RWPE1 (cell line): ENCODE results near the gene CNDP1.

ENCODE experiments used
- CTCF ChIA-PET: fragments of 350-600 bp; sonication (Branson Sonifier 250); formaldehyde crosslinking; extraction: SDS; loops from one replicate; lab custom pipeline; 2021; lab: Yijun Ruan, JAX
- POLR2A ChIA-PET: fragments of 400-600 bp; formaldehyde crosslinking; extraction: SDS; loops from one replicate; lab custom pipeline; 2020; ENCODE audit warnings: antibody characterized with exemption; ENCODE audit not compliant: low non-redundant PET; lab: Yijun Ruan, JAX
- DNase-seq: peaks from one replicate; pipeline ENCODE4 v3.0.0; 2012; ENCODE audit warnings: low spot score
- H3K27ac ChIP-seq: fragments of 450-650 bp; 2 replicates; pipeline ENCODE4 v1.5.1; 2017
- CTCF ChIP-seq: fragments of 450-650 bp; conservative IDR thresholded peaks from 2 replicates; pipeline ENCODE4 v1.5.1; 2017; ENCODE audit warnings: low read depth, mild to moderate bottlenecking

CNDP1 gene

DNA sequence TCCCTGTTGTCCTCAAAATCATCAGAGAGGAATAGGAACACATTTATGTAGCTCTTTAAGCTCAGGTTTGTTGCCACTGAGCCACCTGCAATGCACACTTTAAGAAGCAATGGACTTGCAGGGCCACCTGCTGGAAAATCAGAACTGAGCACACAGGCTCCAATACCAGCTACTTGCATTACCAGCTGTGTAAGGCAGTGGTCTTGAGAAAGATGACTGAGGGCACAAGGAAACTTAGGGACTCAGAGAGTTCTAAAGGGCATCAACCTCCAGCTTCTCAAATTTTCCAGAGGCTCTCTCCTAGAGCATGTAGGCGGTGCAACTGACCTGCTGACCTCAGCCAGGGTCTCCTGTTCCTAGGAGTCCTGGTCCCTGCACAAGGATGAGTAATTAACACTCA is 40.6 kb upstream of the CNDP1 start:
- POLR2A ChIA-PET = no interaction called here
- TF ChIP-seq CTCF = peak; percentile 77
- DNase-seq = no peak
- H3K27ac ChIP-seq = no peak overlapping the region
- CTCF ChIA-PET = interaction anchor here (0.6 to 1.1 kb wide), 6 partner anchors 48 to 151 kb away, joined by 3 to 7 read pairs (median 4); no protein-coding TSS in a partner anchor

GRCh38 chr18:74494514-74494913 is 39.8 kb upstream of the CNDP1 start:
- no peak for DNase-seq
- ChIA-PET POLR2A (no interaction called here), CTCF (no interaction called here)
- TF ChIP-seq CTCF = no peak
- no peak overlapping the region for H3K27ac ChIP-seq

DNA sequence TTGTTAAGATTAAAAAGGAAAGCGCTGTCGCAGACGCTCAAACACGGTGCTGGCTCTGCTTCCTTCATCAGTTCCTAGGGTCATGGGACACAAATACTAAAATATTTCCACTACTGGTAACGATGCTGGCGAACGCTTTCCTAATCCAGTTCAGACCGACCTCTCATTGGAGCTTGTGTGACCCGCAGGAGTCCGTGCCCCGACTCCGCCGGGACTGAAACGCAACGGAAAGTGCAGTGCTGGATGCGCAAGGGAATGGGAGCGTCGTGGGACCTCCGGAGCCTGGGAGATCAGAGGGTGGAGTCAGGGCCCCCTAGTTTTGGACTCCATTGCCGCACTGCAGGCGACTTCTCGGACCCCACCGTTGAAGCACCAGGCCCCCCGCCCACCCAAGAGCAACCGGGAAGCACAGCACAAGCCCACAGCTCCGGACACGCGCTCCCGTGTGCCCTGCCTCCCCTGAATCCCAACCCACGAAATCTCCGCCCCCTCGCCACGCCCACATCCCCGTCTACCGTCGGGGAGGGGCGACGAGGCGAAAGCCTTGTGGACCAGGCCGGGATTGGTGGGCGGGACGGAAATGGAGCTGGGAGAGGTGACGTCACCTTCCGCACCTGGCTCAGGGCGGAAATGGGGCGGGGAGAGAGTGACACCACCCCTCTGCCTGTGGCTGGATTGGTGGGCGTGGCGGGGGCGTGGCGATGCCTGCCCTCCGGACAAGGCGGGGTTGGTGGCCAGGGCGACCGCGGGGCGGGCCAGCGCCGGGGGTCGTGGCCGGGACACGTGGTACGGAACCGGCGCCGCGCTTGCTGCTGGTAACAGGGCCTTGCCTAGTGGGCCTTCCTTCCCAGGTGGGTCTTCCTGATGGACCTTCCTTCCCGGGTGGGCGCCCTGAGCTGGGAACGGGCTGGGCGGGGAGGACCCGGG is 38.5 kb upstream of the CNDP1 start, which contains the start of gene CNDP2:
Gene CNDP2 (plus strand): TSS at position 783 of the 927 bp plus-strand sequence. CDS start 3,611 bp downstream, outside the sequence.
- POLR2A ChIA-PET = interaction anchor here (0.7 kb wide), 1 partner anchor 56 kb away, joined by 3 read pairs; no protein-coding TSS in a partner anchor
- H3K27ac ChIP-seq = peak within 1 kb of the TSS; percentile 77
- no peak for TF ChIP-seq CTCF
- peak; percentile 99 for DNase-seq
- CTCF ChIA-PET = interaction anchor here (0.6 to 1.8 kb wide), 2 partner anchors 143 to 154 kb away, joined by 4 to 5 read pairs; no protein-coding TSS in a partner anchor

DNA sequence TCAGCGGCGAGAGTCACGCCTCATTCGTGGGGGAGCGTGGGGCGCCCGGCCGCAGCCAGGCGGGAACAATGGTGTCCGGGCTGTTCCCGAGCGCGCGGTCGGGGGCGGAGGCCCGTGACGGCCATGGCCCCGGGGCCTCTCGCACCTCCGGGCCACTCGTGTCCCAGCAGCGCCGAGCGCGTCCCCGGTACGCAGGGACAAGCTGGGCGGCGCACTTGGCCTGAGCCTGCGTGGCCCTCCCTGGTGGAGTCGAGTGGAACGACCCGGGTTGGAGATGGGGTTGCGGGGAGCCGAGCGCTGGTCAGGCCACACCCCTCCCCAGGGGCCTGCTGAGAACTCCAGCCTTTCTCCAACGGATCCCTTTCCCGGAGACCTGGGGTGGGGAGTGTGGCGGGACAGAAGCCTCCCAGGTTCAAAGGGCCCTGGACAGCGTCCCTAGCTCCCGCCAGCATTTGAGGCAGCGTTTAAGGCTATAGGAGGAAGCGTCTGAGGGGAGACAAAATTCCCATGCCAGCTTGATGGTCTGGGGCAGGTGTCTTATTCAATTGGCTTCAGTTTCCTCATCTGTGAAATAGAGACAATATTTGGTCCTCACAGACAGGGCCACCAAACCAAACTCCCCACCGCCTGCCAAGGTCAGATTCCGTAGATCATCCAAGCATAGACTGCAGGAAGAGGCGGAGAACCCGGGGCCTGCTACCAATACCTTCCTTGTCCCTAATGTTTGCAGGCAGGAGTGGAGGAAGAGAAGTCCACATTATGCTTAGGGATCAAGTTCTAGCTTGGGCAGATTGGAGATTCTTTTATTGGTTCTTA is 37.6 kb upstream of the CNDP1 start:
- peak; percentile 58 for DNase-seq
- no peak for TF ChIP-seq CTCF
- ChIA-PET CTCF (interaction anchor here (0.6 to 1.8 kb wide), 2 partner anchors 144 to 155 kb away, joined by 4 to 5 read pairs; no protein-coding TSS in a partner anchor), POLR2A (no interaction called here)
- peak overlapping the region; percentile 77 for H3K27ac ChIP-seq

DNA sequence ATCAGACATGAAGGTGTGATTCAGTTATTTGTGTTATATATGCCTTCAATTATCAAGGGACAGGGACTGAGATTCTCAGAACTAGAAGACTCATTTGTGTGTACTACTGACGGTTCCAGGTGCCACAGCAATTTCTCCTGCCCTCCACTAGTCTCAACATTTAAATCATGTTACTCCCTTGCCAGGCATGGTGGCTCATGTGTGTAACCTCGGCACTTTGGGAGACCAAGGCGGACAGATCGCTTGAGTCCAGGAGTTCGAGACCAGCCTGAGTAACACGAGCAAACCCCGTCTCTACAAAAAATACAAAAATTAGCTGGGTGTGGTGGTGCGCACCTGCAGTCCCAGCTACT is 37.0 kb upstream of the CNDP1 start:
- DNase-seq = no peak
- no peak for TF ChIP-seq CTCF
- ChIA-PET POLR2A (no interaction called here), CTCF (no interaction called here)
- H3K27ac ChIP-seq = peak overlapping the region; percentile 77

DNA sequence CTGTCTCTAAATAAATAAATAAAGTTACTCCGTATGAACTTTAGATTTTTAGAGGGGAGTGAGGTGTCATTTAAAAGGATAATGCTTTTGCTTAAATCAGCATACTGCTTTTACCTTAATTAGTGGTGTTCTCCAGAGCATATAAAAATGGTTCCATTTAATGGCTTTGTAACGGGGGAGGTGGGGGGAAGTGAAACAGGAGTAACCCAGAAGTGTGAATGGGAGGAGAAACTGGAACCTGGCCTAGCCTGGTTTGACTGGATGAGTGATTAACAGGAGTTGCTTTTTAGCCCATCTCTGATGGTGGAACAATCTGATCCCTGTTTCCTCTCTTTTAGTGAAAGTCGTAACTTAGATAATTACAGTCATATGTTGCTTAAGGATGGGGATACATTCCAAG is 36.5 kb upstream of the CNDP1 start:
- POLR2A ChIA-PET = no interaction called here
- CTCF ChIA-PET = no interaction called here
- H3K27ac ChIP-seq = peak overlapping the region; percentile 77; the same call in 1 of the 2 replicates
- DNase-seq = no peak
- TF ChIP-seq CTCF = no peak
